Neural crest cell (in vitro differentiated cells): Measurements from ENCODE around the gene C17orf50. TPM values are rescaled to one million over a fixed set of nuclear protein-coding genes. Genes with fewer than 3 reads are reported as not detected.

Source experiments
- DNase-seq: peaks from one replicate; pipeline ENCODE4 v3.0.0; 2021; ENCODE audit warnings: low read depth, mixed read lengths, low spot score
- H3K27ac Mint-ChIP-seq: one replicate; pipeline ENCODE4 v1.8.0; 2021; ENCODE audit warnings: mild to moderate bottlenecking, mixed read lengths; ENCODE audit not compliant: unreplicated experiment
- H3K27me3 Mint-ChIP-seq: 2 replicates; pipeline ENCODE4 v1.8.0; 2021; ENCODE audit warnings: low read depth, mild to moderate bottlenecking, mixed read lengths
- H3K36me3 Mint-ChIP-seq: 2 replicates; pipeline ENCODE4 v1.8.0; 2021; ENCODE audit warnings: low read depth, mild to moderate bottlenecking, mixed read lengths
- H3K4me1 Mint-ChIP-seq: 2 replicates; pipeline ENCODE4 v1.8.0; 2021; ENCODE audit warnings: mixed read lengths
- H3K4me3 Mint-ChIP-seq: one replicate; pipeline ENCODE4 v1.8.0; 2021; ENCODE audit warnings: mild to moderate bottlenecking, mixed read lengths
- H3K9me3 Mint-ChIP-seq: 2 replicates; pipeline ENCODE4 v1.8.0; 2021; ENCODE audit warnings: mixed read lengths
- total RNA-seq: library from RNA; stranded (reverse); gene quantifications from 2 replicates; pipeline ENCODE4 v1.2.1, GENCODE V29; 2021
- TF ChIP-seq, protein P1 (sequence below): fragments of 200-600 bp; sonication (generic); conservative IDR thresholded peaks from 2 replicates; pipeline ENCODE4 v1.5.0; 2021; ENCODE audit warnings: antibody characterized with exemption, mild to moderate bottlenecking

Gene C17orf50
- total RNA-seq, 1 donor from 2014 or later = 0.23 TPM

DNA sequence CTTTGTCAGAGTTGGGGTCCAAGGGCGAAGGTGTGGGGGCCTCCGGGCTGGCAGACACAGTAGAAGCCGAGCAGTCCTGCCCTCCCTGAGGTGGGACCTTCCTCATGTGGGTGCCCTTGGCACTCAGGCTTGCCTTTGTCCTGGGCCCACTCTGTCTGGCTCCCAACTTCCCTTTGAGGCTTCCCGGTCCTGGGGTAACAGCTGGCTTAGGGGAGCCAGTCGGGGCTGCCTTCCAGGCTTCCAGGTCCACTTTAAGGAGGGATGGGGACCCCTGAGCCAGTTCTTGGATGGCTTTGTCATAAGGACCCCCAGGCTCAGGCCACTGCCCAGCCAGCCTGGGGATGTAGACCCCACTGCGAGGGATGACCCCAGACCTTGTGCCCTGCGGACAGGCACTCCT is 15.4 kb upstream of the C17orf50 start:
- H3K9me3 Mint-ChIP-seq = no peaks in the 10 kb centered on the region
- TF ChIP-seq, protein P1, sequence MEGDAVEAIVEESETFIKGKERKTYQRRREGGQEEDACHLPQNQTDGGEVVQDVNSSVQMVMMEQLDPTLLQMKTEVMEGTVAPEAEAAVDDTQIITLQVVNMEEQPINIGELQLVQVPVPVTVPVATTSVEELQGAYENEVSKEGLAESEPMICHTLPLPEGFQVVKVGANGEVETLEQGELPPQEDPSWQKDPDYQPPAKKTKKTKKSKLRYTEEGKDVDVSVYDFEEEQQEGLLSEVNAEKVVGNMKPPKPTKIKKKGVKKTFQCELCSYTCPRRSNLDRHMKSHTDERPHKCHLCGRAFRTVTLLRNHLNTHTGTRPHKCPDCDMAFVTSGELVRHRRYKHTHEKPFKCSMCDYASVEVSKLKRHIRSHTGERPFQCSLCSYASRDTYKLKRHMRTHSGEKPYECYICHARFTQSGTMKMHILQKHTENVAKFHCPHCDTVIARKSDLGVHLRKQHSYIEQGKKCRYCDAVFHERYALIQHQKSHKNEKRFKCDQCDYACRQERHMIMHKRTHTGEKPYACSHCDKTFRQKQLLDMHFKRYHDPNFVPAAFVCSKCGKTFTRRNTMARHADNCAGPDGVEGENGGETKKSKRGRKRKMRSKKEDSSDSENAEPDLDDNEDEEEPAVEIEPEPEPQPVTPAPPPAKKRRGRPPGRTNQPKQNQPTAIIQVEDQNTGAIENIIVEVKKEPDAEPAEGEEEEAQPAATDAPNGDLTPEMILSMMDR = no peak
- peaks cover 61% of the 10 kb centered on the region for H3K27me3 Mint-ChIP-seq
- H3K27ac Mint-ChIP-seq = no peak overlapping the region
- H3K4me1 Mint-ChIP-seq = peaks cover 10% of the 10 kb centered on the region
- DNase-seq = no peak
- no peak overlapping the region for H3K4me3 Mint-ChIP-seq
- H3K36me3 Mint-ChIP-seq = no peaks in the 10 kb centered on the region

DNA sequence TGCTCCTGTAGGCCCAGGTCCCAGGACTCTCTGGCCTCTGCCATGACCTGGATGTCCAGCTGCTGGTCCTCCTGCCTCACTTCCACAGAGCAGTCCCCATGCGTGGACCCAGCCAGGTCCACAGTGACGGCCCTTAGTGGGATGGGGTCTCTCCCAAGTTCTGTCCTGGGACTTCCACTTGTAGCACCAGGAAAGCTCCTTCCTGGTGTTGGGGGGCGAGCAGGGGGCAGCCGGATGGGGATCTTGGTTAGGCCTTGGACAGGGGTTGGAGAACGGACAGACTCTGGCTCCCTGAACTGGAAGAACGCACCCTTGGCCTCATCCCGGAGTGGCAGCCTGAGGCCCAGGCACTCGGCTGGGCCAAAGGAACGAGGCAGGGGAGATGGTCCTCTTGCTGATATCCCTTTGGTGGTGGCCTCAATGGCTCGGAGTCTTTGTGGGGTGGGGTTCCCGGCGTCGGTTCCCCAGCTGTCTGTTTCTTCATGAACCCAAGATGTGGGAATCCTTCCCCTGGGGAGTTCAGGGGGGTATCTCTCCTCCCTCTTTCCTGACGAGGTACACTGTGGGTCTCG is 14.9 kb upstream of the C17orf50 start:
- H3K27me3 Mint-ChIP-seq = peaks cover 61% of the 10 kb centered on the region
- TF ChIP-seq, protein P1 = no peak
- no peak overlapping the region for H3K4me3 Mint-ChIP-seq
- H3K36me3 Mint-ChIP-seq = no peaks in the 10 kb centered on the region
- no peak for DNase-seq
- no peak overlapping the region for H3K27ac Mint-ChIP-seq
- peaks cover 12% of the 10 kb centered on the region for H3K4me1 Mint-ChIP-seq
- H3K9me3 Mint-ChIP-seq = no peaks in the 10 kb centered on the region

DNA sequence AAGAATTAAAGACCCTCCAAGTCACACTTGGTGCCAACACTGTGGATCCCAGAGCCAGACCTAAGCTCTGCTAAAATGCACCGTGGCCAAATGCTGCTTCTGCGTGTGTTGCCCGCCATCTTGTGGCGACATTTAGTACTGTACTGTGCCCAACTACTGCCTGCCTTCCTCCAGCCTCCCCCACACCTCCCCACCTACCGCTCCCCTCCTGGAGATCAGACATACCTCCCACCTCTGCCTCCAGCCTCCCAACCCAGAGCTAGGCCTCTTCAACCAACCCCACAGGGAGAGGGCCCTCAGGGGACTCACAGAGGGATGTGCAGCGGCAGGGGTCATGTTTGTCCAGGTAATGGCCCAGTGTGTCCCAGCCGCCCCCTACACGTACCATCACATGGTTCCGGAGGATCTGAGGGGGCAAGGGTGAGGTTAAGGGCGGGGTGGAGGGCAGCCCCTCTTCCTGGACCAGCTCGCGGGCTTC is 13.1 kb upstream of the C17orf50 start:
- TF ChIP-seq, protein P1 = peak; percentile 89
- DNase-seq = peak; percentile 84
- H3K9me3 Mint-ChIP-seq = no peaks in the 10 kb centered on the region

DNA sequence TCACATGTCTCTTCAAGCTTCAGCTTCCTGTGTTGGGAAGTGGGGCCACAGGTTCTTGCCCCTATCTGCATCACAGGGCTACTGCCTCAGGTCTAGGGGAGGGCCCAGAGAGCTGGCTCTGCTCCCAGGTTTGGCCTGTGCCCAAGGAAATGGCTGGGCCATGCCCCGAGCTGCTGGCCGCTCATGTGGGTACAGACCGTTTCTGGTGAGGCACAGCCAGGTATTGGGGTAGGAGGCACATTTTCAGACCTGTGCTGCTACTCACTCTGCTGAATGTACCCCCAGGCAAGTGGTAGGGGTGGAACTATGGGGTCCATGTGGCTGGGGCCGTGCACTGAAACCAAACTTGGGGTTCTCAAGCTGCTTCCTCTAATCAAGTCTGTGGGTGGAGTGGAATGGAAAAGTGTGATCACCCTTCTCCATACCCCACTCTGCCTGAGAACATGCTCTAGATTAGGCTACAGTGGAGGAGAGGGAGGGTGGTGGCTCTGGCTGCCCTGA is 12.3 kb upstream of the C17orf50 start:
- Mint-ChIP-seq H3K4me1 (peaks cover 8% of the 10 kb centered on the region), H3K27ac (no peak overlapping the region), H3K4me3 (no peak overlapping the region), H3K9me3 (no peaks in the 10 kb centered on the region), H3K36me3 (no peaks in the 10 kb centered on the region), H3K27me3 (peaks cover 45% of the 10 kb centered on the region)
- no peak for DNase-seq
- TF ChIP-seq, protein P1 = no peak

More for the DNA sequence above, 13.1 kb upstream of the C17orf50 start:
- Mint-ChIP-seq H3K27me3 (peaks cover 50% of the 10 kb centered on the region), H3K27ac (no peak overlapping the region), H3K4me1 (peaks cover 8% of the 10 kb centered on the region), H3K36me3 (no peaks in the 10 kb centered on the region), H3K4me3 (peak overlapping the region; percentile 56)

DNA sequence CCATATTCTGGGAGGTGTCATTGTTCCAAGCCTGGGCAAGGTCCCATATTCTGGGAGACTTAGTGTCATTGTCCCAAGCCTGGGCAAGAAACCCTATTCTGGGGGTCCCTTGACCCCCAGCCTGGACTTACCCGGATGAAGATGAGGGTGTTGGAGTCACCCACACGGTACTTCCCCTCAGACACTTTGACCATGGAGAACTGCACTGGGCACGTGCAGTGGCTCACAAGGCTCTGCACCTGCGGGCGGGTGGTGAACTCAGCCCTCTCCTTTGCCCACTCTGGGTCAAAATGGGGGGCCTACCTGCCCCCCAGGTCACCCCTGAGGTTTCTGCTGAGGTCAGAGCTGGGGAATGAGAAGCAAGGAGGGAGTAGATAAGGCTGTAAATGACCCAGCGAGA is 11.7 kb upstream of the C17orf50 start:
- Mint-ChIP-seq H3K4me3 (no peak overlapping the region), H3K27me3 (peaks cover 40% of the 10 kb centered on the region)
- TF ChIP-seq, protein P1 = no peak

More for the DNA sequence above, 11.7 kb upstream of the C17orf50 start:
- Mint-ChIP-seq H3K9me3 (no peaks in the 10 kb centered on the region), H3K4me1 (peaks cover 8% of the 10 kb centered on the region), H3K27ac (no peak overlapping the region), H3K36me3 (no peaks in the 10 kb centered on the region)
- DNase-seq = no peak
